T-cell (primary cell): Measurements from ENCODE around the gene TKT. TPM values are rescaled to one million over a fixed set of nuclear protein-coding genes. Genes with fewer than 3 reads are reported as not detected.
"Not testable (repeated sequence)": the region's sequence is repeated elsewhere in the genome, so short reads cannot be mapped to it uniquely, and the experiment has no call there.

ENCODE experiments used
- ATAC-seq, 4 experiments: fragments of 200-7000 bp in 3 of 4; fragments of 150-1000 bp in 1 of 4; cut with Tn5 transposase; replicated peaks in 1 of 4; 1 replicate in 3 of 4; 2 replicates in 1 of 4; pipeline ENCODE4 v1.10.0; 2021; ENCODE audit warnings: moderate library complexity in 3 of 4, mild to moderate bottlenecking in 2 of 4, moderate number of reproducible peaks in 1 of 4
- CTCF ChIA-PET, 2 donors: fragments of 300-600 bp; sonication (Branson Sonifier 250); formaldehyde crosslinking; loops; one replicate each; lab custom pipeline; 2022; ENCODE audit warnings: antibody characterized with exemption in 2 of 2; lab: Charles Lee
- POLR2A ChIA-PET, 2 donors: fragments of 300-600 bp; sonication (Branson Sonifier 250); formaldehyde crosslinking; loops; one replicate each; lab custom pipeline; 2022; ENCODE audit warnings: antibody characterized with exemption in 2 of 2; lab: Charles Lee
- DNase-seq, 35 experiments: peaks; one replicate each; pipeline versions ENCODE4 v3.0.0 to v3.0.0-alpha.2; 2013 to 2023
- H3K27ac ChIP-seq: one replicate; pipeline ENCODE4 v1.5.1; 2013; ENCODE audit warnings: low read length
- H3K27me3 ChIP-seq, 2 experiments: replicated peaks in 1 of 2; 1 replicate in 1 of 2; 2 replicates in 1 of 2; pipeline versions ENCODE4 v1.6.1 to v1.7.0; 2013; ENCODE audit warnings: low read length in 1 of 2, mixed read lengths in 1 of 2; ENCODE audit not compliant: control insufficient read depth in 2 of 2, insufficient read depth in 2 of 2; ENCODE audit errors: extremely low read depth in 1 of 2
- H3K36me3 ChIP-seq, 2 donors: 1 replicate in 1 of 2; 2 replicates in 1 of 2; pipeline versions ENCODE4 v1.6.1 to v1.7.0; 2013; ENCODE audit warnings: low read length in 1 of 2; ENCODE audit not compliant: control insufficient read depth in 2 of 2, insufficient read depth in 1 of 2; ENCODE audit errors: extremely low read depth in 1 of 2
- H3K4me1 ChIP-seq, 2 experiments: 1 replicate in 1 of 2; 2 replicates in 1 of 2; pipeline versions ENCODE4 v1.6.1 to v1.7.0; 2013; ENCODE audit warnings: low read length in 2 of 2, mixed read lengths in 1 of 2; ENCODE audit not compliant: insufficient read depth in 2 of 2, control insufficient read depth in 1 of 2; ENCODE audit errors: extremely low read depth in 1 of 2
- H3K4me3 ChIP-seq, 2 donors: 1 replicate in 1 of 2; 2 replicates in 1 of 2; pipeline versions ENCODE4 v1.5.1 to v1.7.0; 2013; ENCODE audit warnings: mild to moderate bottlenecking in 2 of 2, low read length in 1 of 2, moderate library complexity in 1 of 2; ENCODE audit not compliant: control insufficient read depth in 1 of 2; ENCODE audit errors: extremely low read depth in 1 of 2
- H3K9me3 ChIP-seq: 2 replicates; pipeline ENCODE4 v1.7.0; 2013
- H3K27ac Mint-ChIP-seq, 2 donors: one replicate each; pipeline ENCODE4 v1.8.0; 2020 to 2021; ENCODE audit warnings: mild to moderate bottlenecking in 2 of 2, mixed read lengths in 2 of 2
- H3K27me3 Mint-ChIP-seq, 2 donors: one replicate each; pipeline ENCODE4 v1.8.0; 2021 to 2022; ENCODE audit warnings: mixed read lengths in 2 of 2
- H3K36me3 Mint-ChIP-seq: one replicate; pipeline ENCODE4 v1.8.0; 2021; ENCODE audit warnings: mixed read lengths
- H3K4me1 Mint-ChIP-seq, 3 donors: one replicate each; pipeline ENCODE4 v1.8.0; 2020 to 2022; ENCODE audit warnings: mixed read lengths in 3 of 3, mild to moderate bottlenecking in 1 of 3
- H3K4me3 Mint-ChIP-seq, 3 donors: one replicate each; pipeline ENCODE4 v1.8.0; 2020 to 2022; ENCODE audit warnings: mild to moderate bottlenecking in 3 of 3, mixed read lengths in 3 of 3, moderate library complexity in 3 of 3
- H3K9me3 Mint-ChIP-seq, 3 donors: one replicate each; pipeline ENCODE4 v1.8.0; 2020 to 2022; ENCODE audit warnings: mixed read lengths in 3 of 3
- WGBS: methylation state at CpG from one replicate; pipeline ENCODE4 v1.1.5; 2013; ENCODE audit warnings: missing lambda C conversion rate; ENCODE audit not compliant: insufficient coverage; 5-methylcytosine and 5-hydroxymethylcytosine counted together
- total RNA-seq, 35 experiments: library from RNA in 6 of 35; stranded (reverse) in 6 of 35; fragments of 120-200 nt in 1 of 35; gene quantifications; one replicate each; pipeline versions ENCODE4 v1.2.1 to v1.2.4 and lab custom pipeline; 2013 to 2026

The TKT gene, protein sequence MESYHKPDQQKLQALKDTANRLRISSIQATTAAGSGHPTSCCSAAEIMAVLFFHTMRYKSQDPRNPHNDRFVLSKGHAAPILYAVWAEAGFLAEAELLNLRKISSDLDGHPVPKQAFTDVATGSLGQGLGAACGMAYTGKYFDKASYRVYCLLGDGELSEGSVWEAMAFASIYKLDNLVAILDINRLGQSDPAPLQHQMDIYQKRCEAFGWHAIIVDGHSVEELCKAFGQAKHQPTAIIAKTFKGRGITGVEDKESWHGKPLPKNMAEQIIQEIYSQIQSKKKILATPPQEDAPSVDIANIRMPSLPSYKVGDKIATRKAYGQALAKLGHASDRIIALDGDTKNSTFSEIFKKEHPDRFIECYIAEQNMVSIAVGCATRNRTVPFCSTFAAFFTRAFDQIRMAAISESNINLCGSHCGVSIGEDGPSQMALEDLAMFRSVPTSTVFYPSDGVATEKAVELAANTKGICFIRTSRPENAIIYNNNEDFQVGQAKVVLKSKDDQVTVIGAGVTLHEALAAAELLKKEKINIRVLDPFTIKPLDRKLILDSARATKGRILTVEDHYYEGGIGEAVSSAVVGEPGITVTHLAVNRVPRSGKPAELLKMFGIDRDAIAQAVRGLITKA
- total RNA-seq (100 to 1,000 TPM in 4 of 5 donors, 10 to 100 TPM in 1; 98.2 to 139 (median 118) TPM), total RNA-seq (lab: John Stamatoyannopoulos, UW) (83.0 to 357 (median 119) reads per million in 29 experiments)
- total RNA-seq (2013): 106 TPM

- Histone ChIP-seq H3K4me3 (peak within 1 kb of the TSS; percentile 67 to 91), H3K4me1 (peaks cover 14 to 39% of the 10 kb centered on the region in 2 experiments), H3K27ac (peak within 1 kb of the TSS; percentile 65), H3K27me3 (no peaks in the 10 kb centered on the region), H3K9me3 (no peaks in the 10 kb centered on the region), H3K36me3 (no peaks in the 10 kb centered on the region)
- Mint-ChIP-seq H3K27me3 (no peaks in the 10 kb centered on the region), H3K4me3 (peak within 1 kb of the TSS; percentile 88 to 92 (median 89)), H3K27ac (peak within 1 kb of the TSS; percentile 71 to 76), H3K36me3 (peaks cover 4% of the 10 kb centered on the region), H3K4me1 (peaks cover 37 to 41% (median 37%) of the 10 kb centered on the region in 3 donors), H3K9me3 (no peaks in the 10 kb centered on the region)
- DNase-seq: peak; percentile 49 to 88 (median 69)
- ChIA-PET CTCF (no interaction called here), POLR2A (interaction anchor here in 1 of 2 donors (0.6 kb wide), 1 partner anchor 92 kb away, joined by 4 read pairs; no protein-coding TSS in a partner anchor)
- peak; percentile 81 to 88 (median 83) for ATAC-seq
- WGBS: 3% methylated on average over 41 of the region's 66 CpGs
Observed at GRCh38 chr3:53255775-53256703, at the start of gene TKT. Gene TKT (minus strand): TSS chr3:53256022. CDS start chr3:53255942, 80 bp downstream.

DNA sequence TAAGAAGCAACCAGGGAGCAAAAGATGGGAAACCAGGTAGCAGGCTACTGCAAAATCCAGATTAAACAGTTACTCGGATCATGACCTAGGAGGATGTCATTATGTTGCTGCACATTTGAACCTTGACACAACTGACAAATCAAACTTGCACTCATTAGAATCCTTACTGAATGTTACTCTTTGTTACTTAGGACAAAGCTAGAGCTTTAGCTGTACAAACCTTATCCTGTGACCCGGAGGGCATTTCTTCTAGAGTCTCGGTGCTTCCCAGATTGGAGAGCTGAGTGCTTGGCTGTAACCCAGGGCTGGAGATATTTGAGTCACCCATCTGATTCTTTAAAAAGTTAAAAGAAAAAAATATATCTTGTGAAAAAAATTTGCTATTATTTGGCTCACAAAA is 48.1 kb upstream of the TKT start:
- Histone ChIP-seq H3K9me3 (no peaks in the 10 kb centered on the region), H3K4me3 (no peak overlapping the region), H3K27ac (no peak overlapping the region), H3K4me1 (no peaks in the 10 kb centered on the region), H3K27me3 (no peaks in the 10 kb centered on the region), H3K36me3 (peaks cover 0 to 39% of the 10 kb centered on the region in 2 donors)
- no peaks in the 10 kb centered on the region for H3K9me3 Mint-ChIP-seq
- peaks cover 38% of the 10 kb centered on the region for H3K36me3 Mint-ChIP-seq
- ChIA-PET CTCF (no interaction called here), POLR2A (no interaction called here)
- H3K4me1 Mint-ChIP-seq: peaks cover 0 to 4% (median 4%) of the 10 kb centered on the region in 3 donors
- no peak for DNase-seq
- no peak for ATAC-seq
- H3K27me3 Mint-ChIP-seq: no peaks in the 10 kb centered on the region
- 100% methylated on average over 1 of the region's 3 CpGs for WGBS
- H3K27ac Mint-ChIP-seq: no peak overlapping the region
- no peak overlapping the region for H3K4me3 Mint-ChIP-seq

GRCh38 chr3:53303549-53303948 is 47.7 kb upstream of the TKT start:
- no peaks in the 10 kb centered on the region for H3K27me3 Mint-ChIP-seq
- no peaks in the 10 kb centered on the region for H3K4me1 ChIP-seq
- ChIA-PET POLR2A (no interaction called here), CTCF (interaction anchor here in 1 of 2 donors (0.6 kb wide), 1 partner anchor 402 kb away, joined by 3 read pairs; no protein-coding TSS in a partner anchor)
- H3K36me3 Mint-ChIP-seq: peaks cover 36% of the 10 kb centered on the region
- no peak overlapping the region for H3K4me3 Mint-ChIP-seq
- peaks cover 0 to 4% (median 4%) of the 10 kb centered on the region in 3 donors for H3K4me1 Mint-ChIP-seq
- no peak overlapping the region for H3K4me3 ChIP-seq
- H3K9me3 ChIP-seq: no peaks in the 10 kb centered on the region
- no peaks in the 10 kb centered on the region for H3K27me3 ChIP-seq
- H3K27ac ChIP-seq: no peak overlapping the region
- no peaks in the 10 kb centered on the region for H3K9me3 Mint-ChIP-seq
- peaks cover 0 to 39% of the 10 kb centered on the region in 2 donors for H3K36me3 ChIP-seq
- DNase-seq (no peak), ATAC-seq (no peak)
- no peak overlapping the region for H3K27ac Mint-ChIP-seq
- WGBS: 100% methylated on average over 3 of the region's 3 CpGs

DNA sequence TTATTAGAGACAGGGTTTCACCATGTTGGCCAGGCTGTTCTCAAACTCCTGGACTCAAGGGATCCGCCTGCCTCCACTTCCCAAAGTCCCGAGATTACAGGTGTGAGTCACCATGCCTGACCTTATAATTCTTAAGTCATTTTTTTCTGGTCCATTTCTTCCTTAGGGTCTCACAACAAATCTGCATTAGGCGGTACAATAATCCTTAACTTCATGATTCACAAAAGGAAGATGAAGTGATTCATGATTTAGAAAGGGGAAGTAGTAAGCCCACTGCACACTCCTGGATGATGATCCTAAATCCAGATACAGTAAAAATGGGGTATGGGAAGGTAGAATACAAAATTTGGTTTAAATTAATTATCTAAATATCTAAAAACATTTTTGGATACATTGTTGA is 45.0 kb upstream of the TKT start:
- DNase-seq: no peak
- CTCF ChIA-PET: interaction anchor here (0.5 to 0.7 kb wide), 6 partner anchors 15 to 1964 kb away, joined by 3 to 12 read pairs (median 6); no protein-coding TSS in a partner anchor

GRCh38 chr3:53299611-53300023 is 43.8 kb upstream of the TKT start:
- H3K4me3 Mint-ChIP-seq, H3K27ac Mint-ChIP-seq, H3K27ac ChIP-seq, H3K4me1 Mint-ChIP-seq, H3K4me3 ChIP-seq, H3K27me3 ChIP-seq, H3K27me3 Mint-ChIP-seq, H3K9me3 ChIP-seq, H3K9me3 Mint-ChIP-seq, H3K4me1 ChIP-seq: not testable (repeated sequence)
- ATAC-seq: peak; percentile 61 to 77 (median 72)
- DNase-seq: peak in 5 of 35 experiments; percentile 6 to 63 (median 7)
- CTCF ChIA-PET: interaction anchor here in 1 of 2 donors (1.1 kb wide), 1 partner anchor 10 kb away, joined by 3 read pairs; no protein-coding TSS in a partner anchor
- POLR2A ChIA-PET: interaction anchor here in 1 of 2 donors (0.6 kb wide), 1 partner anchor 51 kb away, joined by 3 read pairs; no protein-coding TSS in a partner anchor
- H3K36me3 Mint-ChIP-seq: peaks cover 34% of the 10 kb centered on the region
- 50% methylated on average over 4 of the region's 5 CpGs for WGBS
- peaks cover 0 to 47% of the 10 kb centered on the region in 2 donors for H3K36me3 ChIP-seq

More for the DNA sequence above, 45.0 kb upstream of the TKT start:
- POLR2A ChIA-PET: interaction anchor here in 1 of 2 donors (0.7 kb wide), 1 partner anchor 214 kb away, joined by 5 read pairs; no protein-coding TSS in a partner anchor
- WGBS: 100% methylated on average over 1 of the region's 3 CpGs
- Histone ChIP-seq H3K36me3 (peaks cover 0 to 50% of the 10 kb centered on the region in 2 donors), H3K4me3 (no peak overlapping the region), H3K9me3 (no peaks in the 10 kb centered on the region), H3K27ac (no peak overlapping the region), H3K4me1 (no peaks in the 10 kb centered on the region), H3K27me3 (no peaks in the 10 kb centered on the region)
- ATAC-seq: no peak
- H3K4me3 Mint-ChIP-seq: no peak overlapping the region
- H3K4me1 Mint-ChIP-seq: peaks cover 0 to 4% (median 4%) of the 10 kb centered on the region in 3 donors
- H3K9me3 Mint-ChIP-seq: no peaks in the 10 kb centered on the region
- no peaks in the 10 kb centered on the region for H3K27me3 Mint-ChIP-seq
- no peak overlapping the region for H3K27ac Mint-ChIP-seq
- H3K36me3 Mint-ChIP-seq: peaks cover 31% of the 10 kb centered on the region
